H1 (cell line): ENCODE results near the gene YRDC. TPM values are rescaled to one million over a fixed set of nuclear protein-coding genes. Genes with fewer than 3 reads are reported as not detected.

Experiments used
- BRCA1 ChIP-seq: IDR thresholded peaks from 2 replicates; pipeline ENCODE4 v1.6.1; 2012; ENCODE audit warnings: low read depth, low read length, improper control_type of control experiment
- EP300 ChIP-seq, 2 experiments: IDR thresholded peaks; 1 replicate in 1 of 2; 2 replicates in 1 of 2; pipeline ENCODE4 v1.6.1; 2011 to 2012; ENCODE audit warnings: low read depth in 2 of 2, low read length in 2 of 2, mild to moderate bottlenecking in 2 of 2, borderline replicate concordance in 1 of 2, inconsistent platforms in 1 of 2, moderate library complexity in 1 of 2
- KDM4A ChIP-seq: IDR thresholded peaks from one replicate; pipeline ENCODE4 v1.7.1; 2012; ENCODE audit warnings: low read depth, mild to moderate bottlenecking, moderate library complexity, low read length, inconsistent platforms; ENCODE audit not compliant: severe bottlenecking
- SAP30 ChIP-seq: fragments of 300-600 bp; sonication (generic); IDR thresholded peaks from 2 replicates; pipeline ENCODE4 v1.7.1; 2012; ENCODE audit warnings: low read length, moderate library complexity, mild to moderate bottlenecking, inconsistent platforms; ENCODE audit not compliant: insufficient read depth, insufficient replicate concordance
- polyA plus RNA-seq, 7 experiments: library from polyadenylated mRNA; depleted of rRNA in 3 of 7; stranded (reverse) in 5 of 7; unstranded in 2 of 7; fragments of >200 nt in 5 of 7; fragments of 200-250 nt in 2 of 7; gene quantifications; 1 replicate in 5 of 7; 2 replicates in 1 of 7; 4 replicates in 1 of 7; pipeline versions ENCODE4 v1.2.1 to v1.2.3, GENCODE V29; 2011 to 2013; ENCODE audit warnings: missing spikeins in 2 of 7, mixed read lengths in 2 of 7
- total RNA-seq: library from RNA; stranded (reverse); fragmentation: NEBNext Ultra II Directional; extraction: Animal tissue kit (Norgen Biotek cat#: 25700); gene quantifications from 2 replicates; pipeline ENCODE4 v1.2.1, GENCODE V29; 2021
- TF ChIP-seq, protein P1 (sequence below), 3 experiments: IDR thresholded peaks; 1 replicate in 2 of 3; 2 replicates in 1 of 3; pipeline versions ENCODE4 v1.5.1 to v1.6.1; 2011; ENCODE audit warnings: low read length in 3 of 3, mild to moderate bottlenecking in 3 of 3, inconsistent platforms in 2 of 3, low read depth in 1 of 3, moderate library complexity in 1 of 3; ENCODE audit not compliant: insufficient read depth in 1 of 3; ENCODE audit errors: control extremely low read depth in 1 of 3

Gene YRDC
- total and polyA plus RNA-seq, 2 of the 8 experiments (the other 6 are each of a cell fraction or from before 2014, with no cell fraction given): 21.1 to 21.6 TPM

- TF ChIP-seq, protein P1, sequence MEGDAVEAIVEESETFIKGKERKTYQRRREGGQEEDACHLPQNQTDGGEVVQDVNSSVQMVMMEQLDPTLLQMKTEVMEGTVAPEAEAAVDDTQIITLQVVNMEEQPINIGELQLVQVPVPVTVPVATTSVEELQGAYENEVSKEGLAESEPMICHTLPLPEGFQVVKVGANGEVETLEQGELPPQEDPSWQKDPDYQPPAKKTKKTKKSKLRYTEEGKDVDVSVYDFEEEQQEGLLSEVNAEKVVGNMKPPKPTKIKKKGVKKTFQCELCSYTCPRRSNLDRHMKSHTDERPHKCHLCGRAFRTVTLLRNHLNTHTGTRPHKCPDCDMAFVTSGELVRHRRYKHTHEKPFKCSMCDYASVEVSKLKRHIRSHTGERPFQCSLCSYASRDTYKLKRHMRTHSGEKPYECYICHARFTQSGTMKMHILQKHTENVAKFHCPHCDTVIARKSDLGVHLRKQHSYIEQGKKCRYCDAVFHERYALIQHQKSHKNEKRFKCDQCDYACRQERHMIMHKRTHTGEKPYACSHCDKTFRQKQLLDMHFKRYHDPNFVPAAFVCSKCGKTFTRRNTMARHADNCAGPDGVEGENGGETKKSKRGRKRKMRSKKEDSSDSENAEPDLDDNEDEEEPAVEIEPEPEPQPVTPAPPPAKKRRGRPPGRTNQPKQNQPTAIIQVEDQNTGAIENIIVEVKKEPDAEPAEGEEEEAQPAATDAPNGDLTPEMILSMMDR (IDR thresholded peaks at IDR 0.05; ENCODE audit: control extremely low read depth in 1 of 3, insufficient read depth in 1 of 3, low read depth in 1 of 3, low read length in 3 of 3): no peak
- TF ChIP-seq EP300 (IDR thresholded peaks at IDR 0.05; ENCODE audit: borderline replicate concordance in 1 of 2, low read depth in 2 of 2, low read length in 2 of 2) (no peak), BRCA1 (no peak), SAP30 (no peak), KDM4A (no peak)
These were observed 1.9 kb upstream of the YRDC start (continued) for GRCh38 chr1:37809942-37810341.
